Retina (tissue), 1 donor: ENCODE results near the gene PRDX5.

Experiments used
- DNase-seq: peaks from one replicate; pipeline ENCODE4 v3.0.0-alpha.2; 2016

PRDX5 gene

DNA sequence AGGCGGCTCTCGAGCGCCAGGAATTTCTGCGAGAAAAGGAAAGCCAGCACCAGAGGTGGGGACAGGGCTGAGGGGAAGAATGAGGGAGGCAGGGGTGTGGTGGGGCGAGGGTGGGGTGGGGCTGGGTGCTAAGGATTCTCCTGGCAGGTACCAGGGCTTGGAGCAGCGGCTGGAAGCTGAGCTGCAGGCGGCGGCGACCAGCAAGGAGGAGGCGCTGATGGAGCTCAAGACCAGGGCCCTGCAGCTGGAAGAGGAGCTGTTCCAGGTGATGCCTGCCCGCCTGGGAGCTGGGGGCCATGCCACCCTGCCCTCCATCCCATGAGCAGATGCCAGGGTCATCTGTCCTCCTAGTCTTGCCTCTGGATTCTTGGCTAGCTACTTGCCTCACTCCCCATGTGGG lies 31.5 kb downstream of the PRDX5 start:
- no peak for DNase-seq

DNA sequence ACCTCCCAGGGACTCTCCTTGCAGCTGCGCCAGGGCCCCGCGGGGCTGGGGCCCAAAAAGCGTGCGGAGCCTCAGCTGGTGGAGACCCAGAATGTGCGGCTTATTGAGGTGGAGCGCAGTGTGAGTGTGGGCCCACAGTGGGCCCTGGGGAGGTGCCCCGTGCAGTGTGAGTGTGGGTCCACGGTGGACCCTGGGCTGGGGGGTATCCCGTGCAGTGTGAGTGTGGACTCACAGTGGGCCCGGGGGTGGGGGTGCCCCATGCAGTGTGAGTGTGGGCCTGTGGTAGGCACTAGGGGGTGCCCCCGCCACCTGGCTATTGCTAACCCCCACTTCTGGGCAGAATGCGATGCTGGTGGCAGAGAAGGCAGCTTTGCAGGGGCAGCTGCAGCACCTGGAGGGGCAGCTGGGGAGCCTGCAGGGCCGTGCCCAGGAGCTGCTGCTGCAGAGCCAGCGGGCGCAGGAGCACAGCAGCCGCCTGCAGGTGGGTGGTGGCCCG lies 33.3 kb downstream of the PRDX5 start:
- no peak for DNase-seq

DNA sequence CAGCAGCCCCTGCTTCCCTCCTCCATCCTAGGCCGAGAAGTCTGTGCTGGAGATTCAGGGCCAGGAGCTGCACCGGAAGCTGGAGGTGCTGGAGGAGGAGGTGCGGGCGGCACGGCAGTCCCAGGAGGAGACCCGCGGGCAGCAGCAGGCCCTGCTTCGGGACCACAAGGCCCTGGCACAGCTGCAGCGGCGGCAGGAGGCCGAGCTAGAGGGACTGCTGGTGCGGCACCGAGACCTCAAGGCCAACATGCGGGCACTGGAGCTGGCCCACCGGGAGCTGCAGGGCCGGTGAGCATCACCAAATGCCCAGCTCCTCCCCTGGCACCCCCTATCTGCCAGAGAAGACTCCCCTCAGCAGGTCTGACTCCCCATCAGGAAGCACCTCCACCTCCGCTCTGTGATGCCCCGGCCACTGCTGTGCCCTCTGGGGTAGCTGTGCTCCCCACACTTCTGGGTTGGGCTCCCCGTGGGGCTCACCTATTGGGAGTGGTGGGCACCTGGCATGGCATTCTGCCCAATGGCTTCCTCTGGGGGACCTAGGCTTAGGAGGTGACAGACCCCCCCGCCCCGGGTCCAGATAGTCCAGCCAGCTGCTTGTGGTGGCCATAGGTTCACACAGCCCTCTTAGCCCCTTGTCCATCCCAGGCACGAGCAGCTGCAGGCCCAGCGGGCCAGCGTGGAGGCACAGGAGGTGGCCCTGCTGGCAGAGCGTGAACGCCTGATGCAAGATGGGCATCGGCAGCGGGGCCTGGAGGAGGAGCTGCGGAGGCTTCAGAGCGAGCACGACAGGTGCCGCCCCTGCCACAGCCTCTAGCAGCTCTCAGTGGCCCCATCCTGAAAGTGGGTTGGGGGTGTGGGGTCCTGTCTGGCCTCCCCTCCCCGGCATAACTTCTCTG lies 34.4 kb downstream of the PRDX5 start:
- DNase-seq: no peak

DNA sequence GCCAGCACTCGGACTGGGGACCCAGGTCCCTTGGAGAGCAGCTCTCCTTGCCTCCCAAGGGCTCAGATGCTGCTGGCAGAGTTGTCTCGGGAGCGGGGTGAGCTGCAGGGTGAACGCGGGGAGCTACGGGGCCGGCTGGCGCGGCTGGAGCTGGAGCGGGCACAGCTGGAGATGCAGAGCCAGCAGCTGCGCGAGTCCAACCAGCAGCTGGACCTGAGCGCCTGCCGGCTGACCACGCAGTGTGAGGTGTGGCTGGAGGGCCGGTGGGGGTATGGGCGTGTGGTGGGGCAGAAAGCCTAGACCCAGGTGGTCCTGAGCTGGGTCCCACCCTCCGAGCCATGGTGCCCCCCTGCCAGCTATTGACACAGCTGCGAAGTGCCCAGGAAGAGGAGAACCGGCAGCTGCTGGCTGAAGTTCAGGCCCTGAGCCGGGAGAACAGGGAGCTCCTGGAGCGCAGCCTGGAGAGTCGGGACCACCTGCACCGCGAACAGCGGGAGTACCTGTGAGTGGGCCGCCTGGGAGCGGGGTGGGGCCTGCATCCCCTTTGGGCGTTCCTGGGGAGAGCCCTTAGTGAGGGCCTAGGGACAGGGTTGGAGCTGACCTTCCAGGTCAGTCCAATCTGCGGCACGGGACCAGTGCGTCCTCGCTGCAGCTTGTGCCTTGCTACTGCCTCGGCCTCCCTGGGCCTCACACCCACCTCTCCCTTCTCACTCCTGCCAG lies 35.2 kb downstream of the PRDX5 start:
- no peak for DNase-seq

DNA sequence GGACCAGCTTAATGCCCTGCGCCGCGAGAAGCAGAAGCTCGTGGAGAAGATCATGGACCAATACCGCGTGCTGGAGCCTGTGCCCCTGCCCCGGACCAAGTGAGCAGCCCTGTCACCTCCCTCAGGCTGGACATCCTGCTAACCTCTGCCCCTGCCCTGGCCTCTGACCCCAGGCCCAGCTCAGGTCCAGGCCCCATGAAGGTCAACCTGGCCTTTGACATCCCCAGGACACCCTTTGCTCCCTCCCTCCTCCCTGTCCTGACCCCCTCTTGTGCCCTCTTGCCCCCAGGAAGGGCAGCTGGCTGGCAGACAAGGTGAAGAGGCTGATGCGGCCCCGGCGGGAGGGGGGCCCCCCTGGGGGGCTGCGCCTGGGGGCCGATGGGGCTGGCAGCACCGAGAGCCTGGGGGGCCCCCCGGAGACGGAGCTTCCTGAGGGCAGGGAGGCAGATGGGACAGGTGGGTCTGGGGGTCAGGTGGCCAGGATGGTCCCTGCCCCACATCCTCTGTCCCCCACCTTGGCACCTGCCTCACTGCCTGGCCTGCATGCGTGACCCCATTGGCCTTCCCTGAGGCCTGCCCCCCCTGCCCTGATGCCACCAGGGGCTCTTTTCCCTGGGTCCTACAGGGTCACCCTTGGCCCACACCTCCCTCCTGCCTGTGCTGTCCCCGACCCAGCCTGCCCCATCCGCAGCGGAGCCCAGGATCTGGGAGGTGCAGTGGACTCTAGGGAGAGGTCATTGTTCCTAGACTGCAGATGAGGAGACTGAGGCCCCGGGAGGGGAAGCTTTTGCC lies 36.0 kb downstream of the PRDX5 start:
- DNase-seq: no peak

DNA sequence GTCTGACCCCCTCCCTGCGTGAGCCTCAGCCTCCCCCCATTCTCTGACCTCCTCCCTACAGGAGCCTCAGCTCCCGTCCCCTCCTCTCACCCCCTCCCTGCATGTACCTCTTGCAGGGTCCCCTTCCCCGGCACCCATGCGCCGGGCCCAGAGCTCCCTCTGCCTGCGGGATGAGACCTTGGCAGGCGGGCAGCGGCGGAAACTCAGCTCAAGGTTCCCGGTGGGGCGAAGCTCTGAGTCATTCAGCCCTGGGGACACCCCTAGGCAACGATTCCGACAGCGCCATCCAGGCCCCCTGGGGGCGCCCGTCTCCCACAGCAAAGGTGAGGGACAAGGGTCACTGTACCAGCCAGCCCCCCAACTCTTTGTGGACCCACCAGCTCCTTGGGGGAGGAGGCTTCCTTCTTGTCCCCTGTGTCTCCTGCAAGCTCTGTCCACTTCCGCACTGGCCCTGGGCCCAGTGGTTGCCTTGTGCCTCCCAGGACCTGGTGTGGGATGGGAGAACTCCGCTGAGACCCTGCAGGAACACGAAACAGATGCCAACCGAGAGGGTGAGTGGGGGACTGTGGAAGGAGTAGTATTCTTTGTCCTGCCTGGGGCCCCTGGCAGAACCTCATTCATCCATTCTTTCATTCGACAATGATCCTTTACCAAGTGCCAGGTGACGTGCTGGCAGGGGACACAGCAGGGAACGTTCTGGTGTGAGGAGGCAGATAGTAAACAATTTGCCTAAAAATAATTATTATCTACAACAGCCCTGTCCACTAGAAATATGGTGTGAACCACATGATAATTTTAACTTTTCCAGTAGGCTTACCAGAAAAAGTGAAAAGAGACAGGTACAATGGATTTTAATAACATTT lies 37.4 kb downstream of the PRDX5 start:
- no peak for DNase-seq

DNA sequence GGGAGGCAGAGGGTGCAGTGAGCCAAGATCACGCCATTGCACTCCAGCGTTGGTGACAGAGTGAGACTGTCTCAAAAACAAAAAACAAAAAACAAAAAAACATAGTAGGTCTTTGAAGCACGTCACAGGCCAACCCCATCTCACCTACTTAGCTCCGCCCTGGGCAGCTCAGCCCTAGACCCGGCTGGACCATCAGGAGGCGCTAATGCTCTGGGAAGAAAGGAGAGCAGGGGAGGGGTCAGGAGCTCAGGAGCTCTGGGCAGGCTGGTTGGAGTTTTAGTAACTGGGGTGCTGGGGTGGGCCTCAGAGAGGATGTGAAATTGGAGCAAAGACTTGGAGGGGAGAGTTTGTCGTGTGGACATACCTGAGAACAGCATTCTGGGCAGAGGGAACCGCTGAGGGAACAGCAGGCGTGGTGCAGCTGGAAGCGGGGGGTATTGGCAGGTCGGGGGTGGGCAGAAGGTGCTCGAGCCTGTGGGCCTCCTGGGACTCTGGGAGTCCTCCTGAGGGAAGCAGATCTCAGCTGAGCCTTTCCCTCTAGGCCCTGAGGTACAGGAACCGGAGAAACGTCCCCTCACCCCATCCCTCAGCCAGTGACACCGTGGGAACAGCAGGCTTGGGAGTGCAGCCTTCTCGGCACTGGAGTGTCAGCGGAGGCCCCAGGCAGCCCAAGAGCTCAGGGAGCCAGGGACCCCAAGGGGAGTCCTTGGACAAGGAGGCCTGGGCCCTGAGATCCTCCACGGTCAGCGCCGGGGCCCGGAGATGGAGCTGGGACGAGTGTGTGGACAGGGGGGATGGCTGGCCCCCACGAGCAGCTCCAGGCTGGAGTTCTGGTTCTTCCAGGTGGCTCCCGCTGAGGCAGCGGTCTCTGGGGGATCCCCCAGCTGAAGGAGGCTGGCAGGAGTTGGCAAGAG lies 38.8 kb downstream of the PRDX5 start:
- DNase-seq: no peak

DNA sequence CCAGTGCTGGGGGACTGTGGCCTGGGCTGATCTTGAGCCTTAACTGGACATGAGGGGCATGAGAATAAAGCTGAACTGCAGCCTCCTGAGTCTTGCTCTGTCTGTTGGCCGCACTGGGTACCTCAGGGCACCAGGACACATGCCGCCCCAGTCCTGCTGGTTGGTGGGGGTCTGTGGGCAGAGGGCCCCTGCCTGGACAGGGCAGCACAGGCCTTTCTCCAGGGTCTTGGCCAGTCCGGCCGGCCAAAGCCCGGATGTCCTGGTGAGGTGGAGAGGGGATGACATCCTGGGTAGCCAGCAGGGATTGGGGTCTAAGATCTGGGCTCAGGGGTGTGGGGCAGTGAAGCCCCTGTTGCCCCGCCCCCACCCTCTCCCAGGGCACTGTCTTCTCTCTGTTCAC lies 39.5 kb downstream of the PRDX5 start:
- DNase-seq: no peak

DNA sequence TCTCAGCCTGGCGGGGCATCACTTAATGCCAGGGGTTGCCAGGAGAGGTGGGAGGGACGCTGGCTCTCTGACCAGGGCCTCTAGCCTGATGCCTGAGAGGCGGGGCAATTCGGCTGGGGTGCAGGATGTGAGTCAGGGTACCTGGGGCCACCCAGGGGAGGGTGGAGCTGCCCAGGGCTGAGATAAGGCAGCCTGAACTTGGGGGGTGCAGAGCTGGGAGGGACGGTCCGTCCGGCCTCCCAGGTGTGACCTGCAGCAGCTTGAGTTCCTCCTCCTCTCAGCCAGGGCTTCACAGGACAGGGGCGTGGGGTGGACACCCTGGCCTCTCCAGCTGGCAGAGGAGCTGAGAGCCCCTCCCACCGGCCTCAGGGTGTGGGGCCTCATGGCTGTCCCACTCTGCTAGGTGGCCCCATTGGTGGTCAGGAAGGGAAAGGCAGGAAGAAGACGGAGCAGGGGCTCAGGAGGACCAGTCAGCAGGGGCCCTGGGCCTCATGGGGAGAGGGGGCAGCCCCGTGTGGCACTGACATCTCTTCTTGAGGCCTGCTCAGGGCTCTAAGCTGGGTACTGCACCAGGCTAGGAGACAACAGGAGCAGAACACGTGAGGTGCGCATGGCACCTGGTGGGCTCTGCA lies 40.1 kb downstream of the PRDX5 start:
- no peak for DNase-seq

DNA sequence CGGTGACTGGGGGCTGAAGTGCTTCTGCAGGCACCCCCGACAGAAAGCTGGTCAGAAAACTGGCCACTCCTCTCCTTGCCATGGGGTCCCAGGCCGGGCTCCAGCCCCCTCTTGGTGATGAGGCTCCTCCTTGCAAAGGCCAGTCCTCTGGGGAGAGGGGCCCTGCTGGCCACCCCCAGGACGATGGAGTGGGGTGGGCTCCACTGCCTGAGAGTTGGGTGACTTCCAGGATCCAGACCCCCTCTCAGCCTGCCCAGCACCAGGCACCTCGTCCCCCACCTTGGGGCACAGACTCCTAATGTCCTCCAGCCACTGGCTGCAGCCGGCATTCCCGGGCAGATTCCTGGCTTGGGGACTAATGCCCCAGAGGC lies 40.6 kb downstream of the PRDX5 start:
- DNase-seq: peak; percentile 72

DNA sequence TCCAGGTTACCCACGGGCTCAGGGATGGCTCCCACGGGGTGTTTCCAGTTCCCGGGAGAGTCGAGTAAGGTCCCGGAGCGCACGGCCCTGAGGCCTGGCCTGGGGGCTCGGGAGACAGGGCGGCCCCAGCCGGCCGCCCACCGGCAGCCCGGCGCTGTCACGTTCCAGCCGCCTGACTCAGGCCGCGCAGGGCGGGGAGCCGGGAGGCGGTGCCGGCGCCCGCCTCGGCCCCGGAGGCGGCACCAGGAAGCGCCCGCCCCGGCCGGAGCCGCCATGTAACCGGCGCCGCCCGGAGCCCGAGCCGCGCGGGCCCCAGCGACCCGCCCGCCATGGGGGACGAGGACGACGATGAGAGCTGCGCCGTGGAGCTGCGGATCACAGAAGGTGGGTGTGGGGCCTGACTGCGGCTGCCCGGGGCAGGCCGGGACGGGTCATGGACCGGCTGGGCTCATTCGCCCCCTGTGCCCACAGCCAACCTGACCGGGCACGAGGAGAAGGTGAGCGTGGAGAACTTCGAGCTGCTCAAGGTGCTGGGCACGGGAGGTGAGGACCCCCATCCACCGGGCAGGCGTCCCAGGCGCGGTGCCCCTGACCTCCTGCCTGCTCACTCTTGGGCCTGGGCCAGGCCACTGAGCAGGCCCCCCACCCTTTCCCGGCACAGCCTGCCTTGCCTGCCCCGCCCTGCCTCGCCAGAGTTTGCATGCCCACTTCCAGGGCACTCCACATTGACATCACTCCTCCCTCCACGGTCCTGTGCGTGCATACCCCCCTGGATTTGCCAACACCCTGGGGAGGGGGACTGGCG lies 41.2 kb downstream of the PRDX5 start, which contains the start of gene RPS6KA4:
Gene RPS6KA4 (plus strand): TSS at position 256 of the 805 bp plus-strand sequence. CDS start 74 bp downstream, at position 330.
- peak; percentile 73 for DNase-seq

DNA sequence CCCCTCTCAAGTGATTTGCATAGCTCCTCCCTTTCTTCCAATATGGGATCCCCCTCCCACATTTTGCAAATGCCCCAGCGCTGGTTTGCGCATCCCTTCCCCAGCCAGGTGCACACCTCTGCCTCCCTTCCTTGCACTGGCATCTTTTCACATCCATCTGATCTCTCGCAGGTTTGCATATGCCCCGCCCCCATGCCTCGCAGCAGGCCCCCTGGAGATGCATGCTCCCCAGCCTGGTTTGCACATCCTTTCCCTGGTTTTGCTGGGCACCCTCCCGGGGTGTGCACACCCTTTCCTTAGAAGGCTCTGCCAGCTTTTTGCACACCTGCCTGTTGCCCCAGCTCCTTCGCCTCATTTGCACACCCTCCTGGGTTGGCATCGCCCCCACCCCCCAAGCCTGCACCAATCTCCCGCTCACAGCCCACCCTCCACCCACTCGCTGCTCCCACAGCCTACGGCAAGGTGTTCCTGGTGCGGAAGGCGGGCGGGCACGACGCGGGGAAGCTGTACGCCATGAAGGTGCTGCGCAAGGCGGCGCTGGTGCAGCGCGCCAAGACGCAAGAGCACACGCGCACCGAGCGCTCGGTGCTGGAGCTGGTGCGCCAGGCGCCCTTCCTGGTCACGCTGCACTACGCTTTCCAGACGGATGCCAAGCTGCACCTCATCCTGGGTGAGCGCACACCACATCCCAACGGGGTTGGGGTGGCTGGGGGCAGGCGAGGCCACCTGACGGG lies 42.0 kb downstream of the PRDX5 start:
- no peak for DNase-seq

DNA sequence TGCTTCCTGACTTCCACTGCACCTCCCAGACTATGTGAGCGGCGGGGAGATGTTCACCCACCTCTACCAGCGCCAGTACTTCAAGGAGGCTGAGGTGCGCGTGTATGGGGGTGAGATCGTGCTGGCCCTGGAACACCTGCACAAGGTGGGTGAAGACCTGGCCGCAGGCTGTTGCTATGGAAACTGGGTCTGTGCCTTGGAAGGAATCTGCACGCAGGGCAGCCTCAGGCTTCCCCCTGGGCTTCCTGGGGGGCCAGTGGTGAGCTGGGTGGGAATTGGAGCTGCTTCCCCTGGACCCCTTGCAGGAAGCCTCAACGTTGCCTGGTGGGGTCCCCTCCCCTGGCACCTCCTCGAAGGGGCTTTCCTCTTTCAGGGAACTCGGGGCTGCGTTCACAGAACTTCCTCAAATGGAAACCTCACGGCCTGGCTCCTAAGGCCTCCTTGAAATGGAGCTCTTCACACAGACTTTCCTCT lies 42.6 kb downstream of the PRDX5 start:
- DNase-seq: no peak

DNA sequence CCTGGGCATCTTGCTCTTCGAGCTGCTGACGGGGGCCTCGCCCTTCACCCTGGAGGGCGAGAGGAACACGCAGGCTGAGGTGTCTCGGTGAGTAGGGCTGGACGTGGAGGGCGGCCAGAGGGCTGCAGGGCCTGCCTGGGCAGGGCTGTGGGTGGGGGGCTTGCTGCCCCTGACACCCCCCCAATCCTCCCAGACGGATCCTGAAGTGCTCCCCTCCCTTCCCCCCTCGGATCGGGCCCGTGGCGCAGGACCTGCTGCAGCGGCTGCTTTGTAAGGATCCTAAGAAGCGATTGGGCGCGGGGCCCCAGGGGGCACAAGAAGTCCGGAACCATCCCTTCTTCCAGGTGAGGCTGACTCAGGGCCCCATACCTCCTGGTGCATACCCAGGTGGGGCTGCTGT lies 43.7 kb downstream of the PRDX5 start:
- DNase-seq: no peak

DNA sequence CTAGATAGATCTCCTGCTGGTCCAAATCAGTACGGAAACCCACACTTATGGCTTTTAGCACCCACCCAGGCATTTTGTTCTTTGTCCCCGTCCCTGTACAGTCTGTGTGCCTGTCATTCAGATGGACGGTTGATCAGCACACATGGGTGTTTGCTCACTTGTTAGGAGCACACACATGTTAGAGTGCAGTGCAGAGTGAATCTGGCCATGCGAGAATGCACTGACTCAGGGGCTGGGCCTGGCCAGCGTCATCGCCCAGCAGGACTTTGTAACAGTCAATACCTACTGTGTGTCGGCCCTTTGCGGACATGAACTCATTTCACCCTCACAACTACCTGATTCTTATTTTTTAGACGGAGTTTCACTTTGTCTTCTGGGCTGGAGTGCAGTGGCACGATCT lies 44.4 kb downstream of the PRDX5 start:
- DNase-seq: no peak

DNA sequence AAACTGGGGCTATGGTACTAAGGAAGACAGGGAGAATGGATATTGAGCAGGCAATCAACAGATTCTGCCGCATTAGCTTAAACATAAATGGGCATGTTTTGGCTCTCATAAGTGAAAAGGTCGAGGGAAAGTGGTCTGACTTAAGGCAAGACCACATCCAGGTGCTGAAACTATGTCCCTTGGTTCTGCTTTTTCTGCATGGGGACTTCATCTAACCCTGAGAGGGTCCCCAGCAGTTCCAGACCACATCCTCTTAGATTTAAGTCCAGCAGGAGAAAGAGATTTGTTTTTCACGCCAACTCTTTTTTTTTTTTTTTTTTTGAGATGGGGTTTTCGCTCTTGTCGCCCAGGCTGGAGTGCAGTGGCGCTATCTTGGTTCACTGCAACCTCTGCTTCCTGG lies 46.5 kb downstream of the PRDX5 start:
- DNase-seq: no peak

DNA sequence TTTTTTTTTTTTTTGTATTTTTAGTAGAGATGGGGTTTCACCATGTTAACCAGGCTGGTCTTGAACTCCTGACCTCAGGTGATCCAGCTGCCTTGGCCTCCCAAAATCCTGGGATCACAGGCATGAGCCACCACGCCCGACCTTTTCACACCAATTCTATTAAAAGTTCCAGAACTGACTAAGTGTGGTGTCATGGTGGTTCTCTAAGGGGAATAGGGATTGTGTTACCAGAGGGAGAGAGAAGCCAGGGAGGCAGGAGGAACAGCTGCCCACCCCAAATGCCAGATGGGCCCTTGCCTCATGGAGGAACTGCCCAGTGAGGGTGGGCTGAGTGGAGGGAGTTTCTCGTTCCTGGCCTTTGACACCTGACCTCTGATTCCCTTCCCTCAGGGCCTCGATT lies 47.0 kb downstream of the PRDX5 start:
- no peak for DNase-seq

DNA sequence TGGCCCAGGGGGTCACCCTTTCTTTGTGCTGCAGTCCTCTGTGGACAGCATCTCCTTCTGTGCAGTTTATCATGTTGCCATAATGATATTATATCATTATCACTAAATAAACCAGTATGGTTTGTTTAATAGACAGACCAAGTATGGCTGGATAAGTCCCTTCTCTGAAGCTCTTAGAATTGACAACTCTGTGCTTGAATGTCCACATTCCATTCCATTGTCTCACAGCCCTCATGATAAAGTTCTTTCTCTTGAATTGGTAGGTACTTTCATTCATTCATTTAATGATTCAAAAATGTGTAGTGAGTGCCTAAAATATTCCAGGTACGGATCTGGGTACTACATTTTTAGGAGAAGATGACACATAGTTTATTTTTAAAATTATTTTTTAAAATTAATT lies 48.8 kb downstream of the PRDX5 start:
- DNase-seq: no peak
